ENCODE results near the gene RBM19.

The RBM19 gene

DNA sequence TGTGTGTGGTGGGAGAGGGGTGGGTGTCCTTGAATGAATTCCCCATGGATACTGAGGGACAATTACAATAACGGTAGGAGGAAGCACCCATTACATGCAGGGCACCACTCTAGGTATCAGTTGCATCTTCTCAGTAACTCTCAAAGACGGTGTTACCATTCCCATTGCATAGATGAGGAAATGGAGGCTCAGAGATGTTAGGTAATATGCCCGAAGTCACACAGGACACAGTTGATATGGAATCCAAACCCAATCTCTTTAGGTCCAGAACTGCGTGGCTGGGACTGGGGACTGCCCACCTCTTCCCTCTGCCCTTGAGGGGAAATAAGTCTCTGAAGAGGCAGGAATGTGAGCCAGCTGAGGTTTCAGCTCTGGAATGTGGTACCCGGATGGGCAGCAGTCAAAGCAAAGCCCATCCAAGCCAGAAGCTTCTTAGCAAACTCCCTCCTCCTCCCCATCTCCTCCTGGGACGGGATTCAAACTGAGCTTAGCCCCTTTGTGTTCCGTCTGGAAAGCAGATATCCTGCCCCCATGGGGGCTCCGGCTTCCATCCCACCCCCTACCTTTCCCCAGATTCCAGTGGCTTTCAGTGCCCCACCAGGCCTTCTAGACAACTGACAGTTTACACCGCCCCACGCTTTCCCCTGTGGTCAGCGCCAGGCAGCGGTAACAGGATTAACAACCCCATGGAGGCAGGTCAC lies 187.5 kb downstream of the RBM19 start:
- TF ChIP-seq CTCF (conservative IDR thresholded peaks at IDR 0.05) (no peak), ZFX (IDR thresholded peaks at IDR 0.05) (no peak)
- H3K27ac ChIP-seq, result no peak overlapping the region

- TF ChIP-seq ZFX (IDR thresholded peaks at IDR 0.05), result no peak
- TF ChIP-seq CTCF (conservative IDR thresholded peaks at IDR 0.05), result no peak
- H3K27ac ChIP-seq, result no peak overlapping the region
Measured at GRCh38 chr12:113777751-113778150, 188.4 kb downstream of the RBM19 start.

DNA sequence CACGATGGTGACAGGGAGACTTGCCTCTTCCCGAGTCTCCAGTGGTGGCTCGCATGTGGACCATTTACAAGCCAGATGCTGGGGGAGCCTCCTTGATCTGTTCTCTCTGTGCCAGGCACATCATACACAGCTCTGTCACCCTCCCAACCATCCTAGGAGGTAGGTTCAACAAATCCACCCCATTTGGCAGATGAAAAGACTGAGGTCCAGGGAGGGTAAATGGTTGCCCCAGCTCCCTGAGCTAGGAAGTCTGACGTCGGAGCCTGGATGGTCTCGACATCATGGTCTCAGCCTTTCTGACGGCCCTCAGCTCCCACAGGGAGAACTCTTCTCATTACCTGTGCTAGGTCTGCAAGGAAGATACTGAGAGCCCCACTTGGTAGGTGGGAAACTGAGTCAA lies 189.6 kb downstream of the RBM19 start:
- no peak overlapping the region for H3K27ac ChIP-seq
- TF ChIP-seq ZFX (IDR thresholded peaks at IDR 0.05), result no peak

DNA sequence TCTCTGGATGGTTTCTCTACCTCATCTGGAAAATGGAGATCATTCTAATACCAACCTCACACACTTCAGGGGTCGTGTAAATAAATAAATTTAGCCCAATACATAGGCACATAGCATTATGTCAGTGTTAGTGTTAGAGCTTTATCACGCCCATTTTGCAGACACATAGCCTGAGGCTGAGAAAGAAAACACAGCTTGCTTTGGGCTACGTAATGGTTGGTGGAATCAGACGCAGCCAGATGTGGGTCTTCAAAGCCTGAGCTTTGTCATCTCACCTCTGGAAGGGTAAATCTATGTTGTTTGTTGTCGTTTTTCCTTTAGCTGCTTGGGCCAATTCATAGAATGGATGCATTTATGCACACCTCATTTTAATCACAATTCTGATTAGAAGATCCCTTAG lies 191.6 kb downstream of the RBM19 start:
- TF ChIP-seq CTCF (conservative IDR thresholded peaks at IDR 0.05) (no peak), ZFX (IDR thresholded peaks at IDR 0.05) (no peak)
- no peak overlapping the region for H3K27ac ChIP-seq

GRCh38 chr12:113772505-113773030 lies 193.6 kb downstream of the RBM19 start:
- no peak overlapping the region for H3K27ac ChIP-seq
- TF ChIP-seq CTCF (conservative IDR thresholded peaks at IDR 0.05), result no peak
- no peak for TF ChIP-seq ZFX (IDR thresholded peaks at IDR 0.05)

- TF ChIP-seq ZFX (IDR thresholded peaks at IDR 0.05) (no peak), CTCF (conservative IDR thresholded peaks at IDR 0.05) (no peak)
- H3K27ac ChIP-seq, result no peak overlapping the region
Measured at GRCh38 chr12:113770389-113770865, 195.7 kb downstream of the RBM19 start.

- no peak overlapping the region for H3K27ac ChIP-seq
Measured at GRCh38 chr12:113769305-113769704, 196.8 kb downstream of the RBM19 start.

More at GRCh38 chr12:113769305-113769704, 196.8 kb downstream of the RBM19 start:
- TF ChIP-seq ZFX (IDR thresholded peaks at IDR 0.05) (no peak), CTCF (conservative IDR thresholded peaks at IDR 0.05) (no peak)
